Transverse colon (tissue), 4 donors: ENCODE results near the gene CLCA1.

ENCODE experiments used
- CTCF ChIP-seq, 5 experiments: fragments of 200-600 bp in 3 of 5; fragments of 450-650 bp in 2 of 5; sonication (generic) in 3 of 5; IDR thresholded peaks; 1 replicate in 2 of 5; 2 replicates in 3 of 5; pipeline ENCODE4 v1.5.1; 2016 to 2017; ENCODE audit warnings: antibody characterized with exemption in 5 of 5, inconsistent platforms in 3 of 5, mild to moderate bottlenecking in 2 of 5, moderate library complexity in 1 of 5
- EP300 ChIP-seq: sonication (generic); formaldehyde crosslinking; IDR thresholded peaks from one replicate; pipeline ENCODE4 v1.6.1; 2017; ENCODE audit warnings: antibody characterized with exemption, low read depth
- POLR2A ChIP-seq: fragments of 450-650 bp; IDR thresholded peaks from one replicate; pipeline ENCODE4 v1.6.1; 2016; ENCODE audit warnings: antibody characterized with exemption, mild to moderate bottlenecking, moderate library complexity
- POLR2AphosphoS5 ChIP-seq, 3 donors: sonication (generic); formaldehyde crosslinking; IDR thresholded peaks; one replicate each; pipeline ENCODE4 v1.6.1; 2016; ENCODE audit warnings: antibody characterized with exemption in 3 of 3

GRCh38 chr1:86530211-86530845 is 61.6 kb downstream of the CLCA1 start:
- TF ChIP-seq CTCF (IDR thresholded peaks at IDR 0.05) (no peak), POLR2A (no peak), EP300 (no peak), POLR2AphosphoS5 (IDR thresholded peaks at IDR 0.05) (no peak)
